Measurements from ENCODE around the gene KCNMB1. TPM values are rescaled to one million over a fixed set of nuclear protein-coding genes. Genes with fewer than 3 reads are reported as not detected.
A peak's percentile ranks its signal among the peaks of the same experiment; 100 is the strongest.

KCNMB1 gene
- total RNA-seq, 1 donor from 2014 or later, result not detected

- no peaks in the 10 kb centered on the region for H3K36me3 Mint-ChIP-seq
- Histone ChIP-seq H3K9ac (no peak overlapping the region), H4K20me1 (ENCODE audit: low read depth) (no peaks in the 10 kb centered on the region), H3F3A (ENCODE audit: low read depth) (no peaks in the 10 kb centered on the region), H3K27ac (no peak overlapping the region), H3K9me3 (ENCODE audit: low read depth) (no peaks in the 10 kb centered on the region), H2AFZ (replicated peaks) (peak overlapping the region; percentile 12), H3K79me2 (ENCODE audit: low read depth) (no peaks in the 10 kb centered on the region), H3K4me3 (no peak overlapping the region), H3K27me3 (no peaks in the 10 kb centered on the region), H3K4me2 (no peak overlapping the region), H3K36me3 (no peaks in the 10 kb centered on the region), H3K4me1 (peaks cover 49% of the 10 kb centered on the region)
- no peak for TF ChIP-seq EZH2 (IDR thresholded peaks at IDR 0.05)
- no peak overlapping the region for H3K4me3 Mint-ChIP-seq
- DNase-seq (ENCODE audit: low spot score), result no peak
- peaks cover 6% of the 10 kb centered on the region for H3K27me3 Mint-ChIP-seq (ENCODE audit: insufficient read depth, low read depth)
- H3K9me3 Mint-ChIP-seq, result no peaks in the 10 kb centered on the region
- H3K4me1 Mint-ChIP-seq, result peaks cover 56% of the 10 kb centered on the region
- no peak overlapping the region for H3K27ac Mint-ChIP-seq
These were observed 4.8 kb upstream of the KCNMB1 start for GRCh38 chr5:170393958-170394357.

GRCh38 chr5:170393235-170393634, 4.1 kb upstream of the KCNMB1 start:
- Histone ChIP-seq H3K27me3 (no peaks in the 10 kb centered on the region), H3K36me3 (no peaks in the 10 kb centered on the region), H3K27ac (no peak overlapping the region), H2AFZ (replicated peaks) (no peak overlapping the region), H4K20me1 (ENCODE audit: low read depth) (no peaks in the 10 kb centered on the region), H3K9me3 (ENCODE audit: low read depth) (no peaks in the 10 kb centered on the region), H3K4me2 (no peak overlapping the region), H3K79me2 (ENCODE audit: low read depth) (no peaks in the 10 kb centered on the region), H3K9ac (no peak overlapping the region), H3K4me1 (peaks cover 42% of the 10 kb centered on the region), H3F3A (ENCODE audit: low read depth) (no peaks in the 10 kb centered on the region), H3K4me3 (no peak overlapping the region)
- no peak for DNase-seq (ENCODE audit: low spot score)
- H3K4me3 Mint-ChIP-seq, result no peak overlapping the region
- peaks cover 58% of the 10 kb centered on the region for H3K4me1 Mint-ChIP-seq
- TF ChIP-seq EZH2phosphoT487 (IDR thresholded peaks at IDR 0.05) (no peak), EZH2 (IDR thresholded peaks at IDR 0.05) (no peak), CTCF (IDR thresholded peaks at IDR 0.05) (no peak)
- peak overlapping the region; percentile 17 for H3K27ac Mint-ChIP-seq
- H3K27me3 Mint-ChIP-seq (ENCODE audit: insufficient read depth, low read depth), result peaks cover 8% of the 10 kb centered on the region
- H3K9me3 Mint-ChIP-seq, result no peaks in the 10 kb centered on the region
- H3K36me3 Mint-ChIP-seq, result no peaks in the 10 kb centered on the region

GRCh38 chr5:170390472-170390871, 1.3 kb upstream of the KCNMB1 start:
- Mint-ChIP-seq H3K27ac (no peak overlapping the region), H3K4me1 (peaks cover 62% of the 10 kb centered on the region), H3K4me3 (no peak overlapping the region), H3K36me3 (no peaks in the 10 kb centered on the region), H3K9me3 (no peaks in the 10 kb centered on the region), H3K27me3 (ENCODE audit: insufficient read depth, low read depth) (peaks cover 21% of the 10 kb centered on the region)
- DNase-seq (ENCODE audit: low spot score), result no peak
- no peaks in the 10 kb centered on the region for H3K79me2 ChIP-seq (ENCODE audit: low read depth)
- no peak overlapping the region for H3K27ac ChIP-seq
- TF ChIP-seq EZH2phosphoT487 (IDR thresholded peaks at IDR 0.05) (no peak), CTCF (IDR thresholded peaks at IDR 0.05) (no peak), EZH2 (IDR thresholded peaks at IDR 0.05) (no peak)
- H3K4me2 ChIP-seq, result no peak overlapping the region
- H3K4me3 ChIP-seq, result no peak overlapping the region
- H3K9ac ChIP-seq, result no peak overlapping the region
- H3F3A ChIP-seq (ENCODE audit: low read depth), result no peaks in the 10 kb centered on the region
- H4K20me1 ChIP-seq (ENCODE audit: low read depth), result no peaks in the 10 kb centered on the region
- no peaks in the 10 kb centered on the region for H3K9me3 ChIP-seq (ENCODE audit: low read depth)
- H3K27me3 ChIP-seq, result no peaks in the 10 kb centered on the region
- H2AFZ ChIP-seq (replicated peaks), result no peak overlapping the region
- peaks cover 26% of the 10 kb centered on the region for H3K4me1 ChIP-seq
- no peaks in the 10 kb centered on the region for H3K36me3 ChIP-seq

GRCh38 chr5:170389550-170389892, 354 bp upstream of the KCNMB1 start:
- Histone ChIP-seq H3K27me3 (no peaks in the 10 kb centered on the region), H3K9ac (no peak overlapping the region), H4K20me1 (ENCODE audit: low read depth) (no peaks in the 10 kb centered on the region), H3K9me3 (ENCODE audit: low read depth) (no peaks in the 10 kb centered on the region), H3K4me1 (peaks cover 26% of the 10 kb centered on the region), H3F3A (ENCODE audit: low read depth) (no peaks in the 10 kb centered on the region), H3K27ac (no peak overlapping the region), H3K4me2 (no peak overlapping the region), H3K4me3 (no peak overlapping the region), H2AFZ (replicated peaks) (peak overlapping the region; percentile 47), H3K79me2 (ENCODE audit: low read depth) (no peaks in the 10 kb centered on the region), H3K36me3 (no peaks in the 10 kb centered on the region)
- H3K27me3 Mint-ChIP-seq (ENCODE audit: insufficient read depth, low read depth), result peaks cover 19% of the 10 kb centered on the region
- peaks cover 58% of the 10 kb centered on the region for H3K4me1 Mint-ChIP-seq
- no peaks in the 10 kb centered on the region for H3K9me3 Mint-ChIP-seq
- no peak overlapping the region for H3K4me3 Mint-ChIP-seq
- H3K36me3 Mint-ChIP-seq, result no peaks in the 10 kb centered on the region
- TF ChIP-seq EZH2 (IDR thresholded peaks at IDR 0.05) (no peak), CTCF (IDR thresholded peaks at IDR 0.05) (no peak), EZH2phosphoT487 (IDR thresholded peaks at IDR 0.05) (no peak)
- no peak for DNase-seq (ENCODE audit: low spot score)
- peak overlapping the region; percentile 89 for H3K27ac Mint-ChIP-seq

All from neural progenitor cell (in vitro differentiated cells).